ENCODE data around the gene MGAT5B.

Gene MGAT5B

DNA sequence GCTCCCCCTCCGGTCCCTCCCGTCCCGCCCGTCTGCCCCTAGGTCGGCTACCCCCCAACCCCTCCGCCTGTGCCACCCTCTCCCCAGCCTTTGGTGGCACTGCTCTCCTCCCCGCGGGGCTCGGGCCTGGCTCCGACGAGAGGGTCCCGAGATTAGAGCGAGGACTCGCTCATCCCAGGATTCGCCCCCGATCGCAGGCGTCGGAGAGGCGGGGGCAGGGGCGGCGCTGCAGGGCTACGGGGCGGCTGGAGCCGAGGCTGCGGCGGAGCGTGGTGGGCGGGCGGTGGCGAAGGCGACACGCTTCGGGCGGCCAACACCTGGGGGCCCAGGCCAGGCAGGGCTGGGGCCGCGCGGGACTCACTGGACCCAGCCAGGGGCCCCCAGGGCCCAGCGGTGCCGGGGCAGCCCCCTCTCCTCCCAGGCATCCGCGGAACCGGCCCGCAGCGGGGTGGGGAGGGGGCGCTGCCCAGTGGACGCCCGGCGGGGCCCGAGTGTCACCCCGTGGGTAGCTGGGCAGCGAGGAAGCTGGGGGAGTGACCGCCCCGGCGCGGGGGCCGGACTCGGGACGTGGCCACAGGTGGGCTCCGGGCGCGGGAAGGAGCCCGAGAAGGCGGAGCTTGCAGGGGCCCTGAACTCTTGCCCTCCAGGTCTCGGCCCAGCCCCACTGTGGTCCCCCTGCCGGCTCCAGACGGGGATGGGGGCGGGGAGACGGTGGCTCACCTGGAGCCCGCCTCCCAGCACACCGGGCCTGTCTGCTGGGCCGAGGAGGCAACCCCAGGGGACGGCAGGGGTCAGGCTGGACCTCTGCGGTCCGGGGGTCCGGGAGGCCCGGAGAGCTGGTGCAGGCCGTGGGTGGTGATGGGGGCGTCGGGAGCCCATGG lies 1.5 kb downstream of the MGAT5B start:
- 2% methylated on average over 80 of the region's 80 CpGs for WGBS
- no peaks in the 10 kb centered on the region for H3K9me3 ChIP-seq (ENCODE audit: insufficient read depth, low read depth, low read length)
- peaks cover 34% of the 10 kb centered on the region for H3K27me3 ChIP-seq (ENCODE audit: insufficient read depth, low read length)
- H3K4me1 ChIP-seq (ENCODE audit: insufficient read depth, low read length) = peaks cover 9% of the 10 kb centered on the region; the same call in 1 of the 2 replicates
- peak overlapping the region; percentile 47 for H3K4me3 ChIP-seq (ENCODE audit: low read length)
- no peak overlapping the region for H3K9ac ChIP-seq (ENCODE audit: low read depth, low read length)
- no peak overlapping the region for H3K27ac ChIP-seq (ENCODE audit: low read depth, low read length)
- no peaks in the 10 kb centered on the region for H3K36me3 ChIP-seq (ENCODE audit: insufficient read depth, low read length)

DNA sequence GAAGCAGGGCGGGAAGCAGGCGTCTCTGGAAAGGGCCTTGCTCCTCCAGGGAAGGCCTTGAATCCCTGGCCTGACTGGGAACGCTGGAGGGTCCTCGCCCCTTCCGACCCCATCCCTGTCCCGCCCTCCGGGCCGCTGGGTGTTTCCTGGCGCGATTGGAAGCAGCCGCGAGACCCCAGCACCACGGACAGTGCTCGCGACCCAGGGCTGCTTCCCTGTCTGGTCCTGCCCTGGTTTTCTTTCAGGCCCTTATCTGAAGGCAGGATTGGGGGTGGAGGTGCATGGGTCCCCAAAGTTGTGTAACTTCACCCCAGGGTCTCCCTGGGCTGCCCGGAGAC lies 2.1 kb downstream of the MGAT5B start:
- Histone ChIP-seq H3K9ac (ENCODE audit: low read depth, low read length) (no peak overlapping the region), H3K4me1 (ENCODE audit: insufficient read depth, low read length) (peaks cover 9% of the 10 kb centered on the region; the same call in 1 of the 2 replicates), H3K9me3 (ENCODE audit: insufficient read depth, low read depth, low read length) (no peaks in the 10 kb centered on the region), H3K27ac (ENCODE audit: low read depth, low read length) (no peak overlapping the region), H3K27me3 (ENCODE audit: insufficient read depth, low read length) (peaks cover 34% of the 10 kb centered on the region), H3K36me3 (ENCODE audit: insufficient read depth, low read length) (no peaks in the 10 kb centered on the region), H3K4me3 (ENCODE audit: low read length) (peak overlapping the region; percentile 47)
- 10% methylated on average over 16 of the region's 16 CpGs for WGBS

DNA sequence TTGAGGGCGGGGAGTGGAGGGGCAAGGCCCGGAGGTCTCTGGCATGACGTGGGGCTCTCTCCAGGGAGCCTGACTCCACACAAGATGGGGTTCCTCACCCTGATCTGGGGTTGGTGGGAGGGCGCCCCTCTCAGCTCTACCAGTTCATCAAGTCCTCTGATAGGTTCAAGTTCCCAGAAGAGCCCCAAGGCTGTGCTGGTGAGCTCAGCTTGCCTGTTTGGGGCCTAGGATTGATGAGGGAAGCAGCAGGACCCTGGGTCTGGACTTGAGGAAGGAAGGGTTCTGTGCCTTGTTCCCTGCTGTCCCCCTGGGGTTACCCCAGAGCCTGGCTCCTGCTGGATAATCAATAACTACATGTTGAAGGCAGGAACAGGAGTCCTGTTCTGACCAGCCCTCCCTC lies 3.5 kb downstream of the MGAT5B start:
- H3K27ac ChIP-seq (ENCODE audit: low read depth, low read length) = no peak overlapping the region
- H3K36me3 ChIP-seq (ENCODE audit: insufficient read depth, low read length) = no peaks in the 10 kb centered on the region
- peaks cover 34% of the 10 kb centered on the region for H3K27me3 ChIP-seq (ENCODE audit: insufficient read depth, low read length)
- peaks cover 9% of the 10 kb centered on the region; the same call in 1 of the 2 replicates for H3K4me1 ChIP-seq (ENCODE audit: insufficient read depth, low read length)
- H3K9me3 ChIP-seq (ENCODE audit: insufficient read depth, low read depth, low read length) = no peaks in the 10 kb centered on the region
- 96% methylated on average over 4 of the region's 4 CpGs for WGBS
- H3K4me3 ChIP-seq (ENCODE audit: low read length) = no peak overlapping the region
- no peak overlapping the region for H3K9ac ChIP-seq (ENCODE audit: low read depth, low read length)

DNA sequence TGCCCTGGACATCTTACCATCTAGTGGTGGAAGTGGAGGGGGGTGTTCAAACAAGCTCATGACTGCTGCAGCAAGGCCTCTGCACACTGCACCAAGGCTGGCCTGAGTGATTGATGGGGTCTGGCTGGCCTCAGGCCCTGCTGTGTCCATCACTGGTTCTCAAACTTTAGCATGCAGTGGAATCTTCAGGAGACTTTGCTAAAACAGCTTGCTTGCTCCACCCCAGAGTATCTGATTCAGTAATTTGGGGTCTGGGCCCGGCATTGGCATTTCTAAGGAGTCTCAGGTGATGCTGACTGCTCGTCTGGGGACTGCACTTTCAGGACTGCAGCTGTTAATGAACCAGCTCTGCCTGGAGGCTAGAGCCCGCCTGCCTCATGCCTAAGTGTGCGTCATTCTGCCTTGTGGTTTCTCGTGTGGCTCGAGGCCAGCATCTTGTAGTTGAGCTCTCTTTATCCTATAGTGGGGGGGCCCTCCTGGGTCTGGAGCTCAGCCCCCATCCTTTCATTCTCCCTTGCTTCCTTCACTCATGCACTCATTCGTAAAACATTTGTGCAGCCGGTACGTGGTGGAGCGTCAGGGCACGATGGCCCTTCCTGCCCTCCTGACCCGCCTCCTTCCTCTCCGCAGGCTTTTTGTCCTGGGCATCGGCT lies 4.1 kb downstream of the MGAT5B start:
- H3K9me3 ChIP-seq (ENCODE audit: insufficient read depth, low read depth, low read length) = no peaks in the 10 kb centered on the region
- no peak overlapping the region for H3K9ac ChIP-seq (ENCODE audit: low read depth, low read length)
- peaks cover 3% of the 10 kb centered on the region; the same call in 1 of the 2 replicates for H3K4me1 ChIP-seq (ENCODE audit: insufficient read depth, low read length)
- WGBS = 84% methylated on average over 14 of the region's 14 CpGs
- no peak overlapping the region for H3K4me3 ChIP-seq (ENCODE audit: low read length)
- no peaks in the 10 kb centered on the region for H3K36me3 ChIP-seq (ENCODE audit: insufficient read depth, low read length)
- no peak overlapping the region for H3K27ac ChIP-seq (ENCODE audit: low read depth, low read length)
- H3K27me3 ChIP-seq (ENCODE audit: insufficient read depth, low read length) = peaks cover 34% of the 10 kb centered on the region

DNA sequence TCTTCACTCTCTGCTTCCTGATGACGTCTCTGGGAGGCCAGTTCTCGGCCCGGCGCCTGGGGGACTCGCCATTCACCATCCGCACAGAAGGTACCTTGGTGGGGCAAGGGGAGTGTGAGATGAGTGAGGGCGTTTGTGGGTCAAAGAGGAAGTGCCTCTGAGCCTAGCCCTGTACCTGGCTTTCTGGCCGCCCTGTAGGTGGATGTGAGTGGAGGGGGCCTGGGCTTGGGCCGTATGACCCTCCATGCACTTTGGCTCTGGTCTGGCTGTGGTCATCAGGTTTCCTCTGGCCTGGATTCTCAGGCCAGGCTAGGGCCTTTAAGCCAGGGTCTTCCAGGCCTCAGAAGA lies 4.6 kb downstream of the MGAT5B start:
- H3K27me3 ChIP-seq (ENCODE audit: insufficient read depth, low read length) = peaks cover 29% of the 10 kb centered on the region
- H3K9ac ChIP-seq (ENCODE audit: low read depth, low read length) = no peak overlapping the region
- no peak overlapping the region for H3K27ac ChIP-seq (ENCODE audit: low read depth, low read length)
- H3K4me1 ChIP-seq (ENCODE audit: insufficient read depth, low read length) = no peaks in the 10 kb centered on the region
- H3K4me3 ChIP-seq (ENCODE audit: low read length) = no peak overlapping the region
- 88% methylated on average over 9 of the region's 9 CpGs for WGBS
- H3K36me3 ChIP-seq (ENCODE audit: insufficient read depth, low read length) = no peaks in the 10 kb centered on the region
- H3K9me3 ChIP-seq (ENCODE audit: insufficient read depth, low read depth, low read length) = no peaks in the 10 kb centered on the region

DNA sequence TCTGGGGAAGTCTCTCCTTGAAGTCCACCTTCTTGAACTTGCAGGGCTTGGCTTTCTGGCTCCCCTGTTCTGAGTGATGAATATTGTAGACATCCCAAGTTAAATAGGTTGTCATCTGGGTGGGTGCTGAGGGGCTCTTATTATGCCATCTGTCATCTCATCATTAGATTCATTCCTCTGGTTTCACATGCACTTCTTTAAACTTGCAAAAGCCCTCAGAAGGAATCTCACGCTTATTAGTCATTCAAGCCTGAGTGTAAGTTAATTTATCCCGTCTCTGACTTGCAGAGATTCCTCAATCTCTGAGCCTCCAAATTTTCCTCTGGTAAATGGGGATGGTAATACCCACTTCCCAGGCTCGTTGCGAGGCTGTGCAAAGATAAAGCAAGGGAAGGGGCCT lies 5.7 kb downstream of the MGAT5B start:
- 86% methylated on average over 4 of the region's 4 CpGs for WGBS
- H3K36me3 ChIP-seq (ENCODE audit: insufficient read depth, low read length) = no peaks in the 10 kb centered on the region
- H3K4me1 ChIP-seq (ENCODE audit: insufficient read depth, low read length) = no peaks in the 10 kb centered on the region
- no peak overlapping the region for H3K9ac ChIP-seq (ENCODE audit: low read depth, low read length)
- H3K9me3 ChIP-seq (ENCODE audit: insufficient read depth, low read depth, low read length) = no peaks in the 10 kb centered on the region
- peaks cover 24% of the 10 kb centered on the region for H3K27me3 ChIP-seq (ENCODE audit: insufficient read depth, low read length)
- H3K4me3 ChIP-seq (ENCODE audit: low read length) = no peak overlapping the region
- H3K27ac ChIP-seq (ENCODE audit: low read depth, low read length) = no peak overlapping the region

DNA sequence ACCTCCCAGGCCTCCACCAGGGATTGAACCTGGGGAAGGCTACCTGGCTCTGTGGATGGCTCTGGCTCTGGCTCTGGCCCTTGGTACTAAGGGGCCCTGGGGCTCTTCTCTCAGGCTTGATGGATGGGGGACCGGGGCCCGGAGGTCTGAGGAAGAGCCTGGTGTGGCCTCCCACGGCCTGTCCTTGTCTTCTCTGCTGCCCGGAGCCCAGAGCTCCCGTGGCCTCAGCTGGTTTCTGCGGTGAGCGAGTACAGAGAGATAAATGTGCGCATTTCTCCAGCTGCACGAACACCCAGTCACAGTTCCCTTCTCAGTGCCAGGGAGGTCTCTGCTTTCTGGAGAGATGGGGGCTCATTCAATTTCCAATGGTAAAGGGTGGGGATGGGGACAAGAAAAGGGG lies 9.2 kb downstream of the MGAT5B start:
- no peak overlapping the region for H3K4me3 ChIP-seq (ENCODE audit: low read length)
- no peak overlapping the region for H3K9ac ChIP-seq (ENCODE audit: low read depth, low read length)
- no peak overlapping the region for H3K27ac ChIP-seq (ENCODE audit: low read depth, low read length)
- H3K9me3 ChIP-seq (ENCODE audit: insufficient read depth, low read depth, low read length) = no peaks in the 10 kb centered on the region
- no peaks in the 10 kb centered on the region for H3K27me3 ChIP-seq (ENCODE audit: insufficient read depth, low read length)
- H3K36me3 ChIP-seq (ENCODE audit: insufficient read depth, low read length) = no peaks in the 10 kb centered on the region
- H3K4me1 ChIP-seq (ENCODE audit: insufficient read depth, low read length) = no peaks in the 10 kb centered on the region
- WGBS = 86% methylated on average over 9 of the region's 9 CpGs

DNA sequence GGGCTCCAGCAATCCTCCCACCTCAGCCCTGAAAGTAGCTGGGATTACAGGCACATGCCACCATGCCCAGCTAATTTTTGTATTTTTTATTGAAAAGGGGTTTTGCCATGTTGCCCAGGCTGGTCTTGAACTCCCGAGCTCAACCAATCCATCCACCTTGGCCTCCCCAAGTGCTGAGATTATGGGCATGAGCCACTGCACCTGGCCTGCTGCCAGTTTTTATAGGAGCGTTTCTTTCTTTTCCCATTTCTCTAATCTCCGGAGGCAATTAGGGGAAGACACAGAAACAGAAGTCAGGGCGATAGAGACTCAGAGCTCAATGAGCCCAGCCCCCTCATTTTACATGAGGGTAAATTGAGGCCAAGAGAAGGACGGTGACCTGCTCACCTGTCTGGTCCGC lies 10.4 kb downstream of the MGAT5B start:
- Histone ChIP-seq H3K9me3 (ENCODE audit: insufficient read depth, low read depth, low read length) (no peaks in the 10 kb centered on the region), H3K9ac (ENCODE audit: low read depth, low read length) (no peak overlapping the region), H3K27me3 (ENCODE audit: insufficient read depth, low read length) (no peaks in the 10 kb centered on the region), H3K27ac (ENCODE audit: low read depth, low read length) (no peak overlapping the region), H3K4me3 (ENCODE audit: low read length) (no peak overlapping the region), H3K36me3 (ENCODE audit: insufficient read depth, low read length) (no peaks in the 10 kb centered on the region), H3K4me1 (ENCODE audit: insufficient read depth, low read length) (no peaks in the 10 kb centered on the region)
- 98% methylated on average over 6 of the region's 6 CpGs for WGBS

DNA sequence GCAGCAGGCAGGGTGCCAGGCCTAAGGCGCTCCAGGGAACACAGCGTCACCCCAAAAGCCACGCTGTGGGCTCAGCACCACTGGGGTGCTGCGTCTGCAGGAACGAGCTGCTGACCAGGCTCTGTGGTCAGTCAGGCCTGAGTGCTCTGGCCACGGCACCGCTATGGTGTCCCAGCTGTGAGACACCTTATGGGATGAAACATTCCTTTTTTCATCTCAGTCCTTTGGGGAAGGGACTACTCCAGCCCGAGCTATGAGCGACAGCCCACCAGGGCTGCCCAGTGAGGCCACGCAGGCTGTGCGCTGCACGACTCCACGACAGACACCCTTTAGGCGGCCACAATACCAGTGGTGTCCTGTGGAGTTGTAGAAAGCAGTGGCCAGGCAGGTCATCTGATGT lies 11.1 kb downstream of the MGAT5B start:
- no peaks in the 10 kb centered on the region for H3K4me1 ChIP-seq (ENCODE audit: insufficient read depth, low read length)
- H3K36me3 ChIP-seq (ENCODE audit: insufficient read depth, low read length) = no peaks in the 10 kb centered on the region
- 95% methylated on average over 14 of the region's 14 CpGs for WGBS
- H3K9me3 ChIP-seq (ENCODE audit: insufficient read depth, low read depth, low read length) = no peaks in the 10 kb centered on the region
- no peak overlapping the region for H3K4me3 ChIP-seq (ENCODE audit: low read length)
- H3K27ac ChIP-seq (ENCODE audit: low read depth, low read length) = no peak overlapping the region
- no peaks in the 10 kb centered on the region for H3K27me3 ChIP-seq (ENCODE audit: insufficient read depth, low read length)
- H3K9ac ChIP-seq (ENCODE audit: low read depth, low read length) = no peak overlapping the region

DNA sequence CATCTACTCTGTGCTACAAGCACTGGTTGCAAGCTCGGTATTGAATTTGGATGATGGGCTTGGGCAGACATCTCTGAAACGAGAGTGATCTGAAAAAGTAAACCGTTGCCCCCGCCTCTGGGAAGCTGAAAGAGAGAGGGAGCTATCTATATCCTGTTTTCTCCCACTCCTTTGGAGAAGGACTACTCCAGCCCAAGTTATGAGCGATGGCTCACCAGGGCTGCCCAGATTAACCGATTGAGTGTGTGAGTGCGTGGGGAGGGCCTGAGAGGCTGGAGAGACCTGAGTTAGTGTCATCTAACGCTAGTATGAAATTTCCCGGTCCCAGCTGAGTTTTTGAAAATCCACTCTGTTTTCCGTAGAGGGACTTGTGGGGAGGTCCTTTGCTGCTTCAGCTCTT lies 11.5 kb downstream of the MGAT5B start:
- Histone ChIP-seq H3K36me3 (ENCODE audit: insufficient read depth, low read length) (no peaks in the 10 kb centered on the region), H3K4me1 (ENCODE audit: insufficient read depth, low read length) (no peaks in the 10 kb centered on the region), H3K27ac (ENCODE audit: low read depth, low read length) (no peak overlapping the region), H3K27me3 (ENCODE audit: insufficient read depth, low read length) (no peaks in the 10 kb centered on the region), H3K9me3 (ENCODE audit: insufficient read depth, low read depth, low read length) (no peaks in the 10 kb centered on the region), H3K4me3 (ENCODE audit: low read length) (no peak overlapping the region), H3K9ac (ENCODE audit: low read depth, low read length) (no peak overlapping the region)
- WGBS = 77% methylated on average over 10 of the region's 10 CpGs

DNA sequence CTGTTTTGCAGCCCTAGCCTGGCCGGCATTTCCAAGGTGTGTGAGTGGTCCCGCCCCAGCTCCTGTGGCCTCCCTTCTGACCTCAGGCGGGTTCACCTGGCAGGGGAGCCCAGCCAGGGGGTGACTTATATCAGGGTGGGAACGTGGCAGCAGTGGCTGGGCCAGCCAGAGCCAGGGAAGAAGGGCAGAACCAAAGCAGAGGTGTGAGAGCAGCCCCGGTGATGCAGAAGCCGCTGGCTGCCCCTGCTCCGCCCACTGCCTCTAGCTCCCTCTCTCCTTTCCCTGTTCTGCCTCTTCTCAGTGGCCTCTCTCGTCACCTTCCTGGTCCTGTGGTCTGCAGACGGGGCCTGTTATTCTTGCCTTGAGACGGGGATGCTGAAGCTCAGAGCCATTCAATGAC lies 12.1 kb downstream of the MGAT5B start:
- no peaks in the 10 kb centered on the region for H3K9me3 ChIP-seq (ENCODE audit: insufficient read depth, low read depth, low read length)
- H3K9ac ChIP-seq (ENCODE audit: low read depth, low read length) = no peak overlapping the region
- H3K4me1 ChIP-seq (ENCODE audit: insufficient read depth, low read length) = peaks cover 5% of the 10 kb centered on the region
- H3K27ac ChIP-seq (ENCODE audit: low read depth, low read length) = no peak overlapping the region
- H3K4me3 ChIP-seq (ENCODE audit: low read length) = no peak overlapping the region
- WGBS = 67% methylated on average over 10 of the region's 10 CpGs
- H3K27me3 ChIP-seq (ENCODE audit: insufficient read depth, low read length) = no peaks in the 10 kb centered on the region
- H3K36me3 ChIP-seq (ENCODE audit: insufficient read depth, low read length) = no peaks in the 10 kb centered on the region

Data from HUES64 (cell line).